CD4-positive, alpha-beta T cell treated with Interleukin-12 subunit alpha and Interleukin-12 subunit beta, for 1 hour (primary cell): ENCODE measurements around the gene LCNL1.
"Not testable (repeated sequence)": the region's sequence is repeated elsewhere in the genome, so short reads cannot be mapped to it uniquely, and the experiment has no call there.

ENCODE experiments used
- DNase-seq: peaks from one replicate; pipeline ENCODE4 v3.0.0-alpha.2; 2020

LCNL1 gene

DNA sequence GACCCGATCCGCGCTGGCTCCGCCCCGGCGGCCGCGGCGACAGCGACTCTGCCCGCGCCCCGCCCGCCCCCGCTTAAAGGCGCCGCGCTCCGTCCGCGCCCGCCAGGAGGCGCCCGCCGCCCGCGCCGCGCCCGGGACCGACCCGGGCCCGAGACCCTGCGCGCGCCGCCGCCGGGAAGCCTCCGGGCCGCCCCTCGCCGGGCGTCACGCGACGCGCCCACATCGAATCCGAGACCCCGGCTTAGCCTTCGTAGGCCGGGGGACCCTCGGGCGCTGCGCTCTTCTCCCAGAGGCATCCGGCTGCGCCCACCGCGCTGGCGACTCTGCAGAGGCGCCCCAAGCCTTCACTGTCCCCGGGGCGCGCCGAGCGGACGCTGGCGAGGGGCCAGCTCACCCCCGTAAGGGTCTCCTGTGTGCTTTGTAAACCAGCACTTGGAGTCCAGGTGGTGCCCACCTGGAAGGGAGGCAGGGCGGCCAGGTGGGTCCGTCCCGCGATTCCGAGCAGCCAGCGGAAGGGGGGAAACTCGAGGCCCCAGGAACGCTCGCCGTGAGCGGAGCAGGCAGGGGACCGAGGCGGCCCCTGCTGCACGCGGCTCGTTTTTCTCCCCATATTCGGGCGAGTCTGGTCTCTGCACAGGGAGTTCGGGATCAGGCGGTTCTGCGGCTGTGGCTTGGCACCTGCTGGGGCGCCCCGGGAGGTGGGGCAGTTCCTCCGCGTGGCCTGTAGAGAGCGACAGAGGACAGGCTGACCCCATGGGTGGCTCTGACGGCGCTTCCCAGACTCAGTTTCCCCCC is 45.7 kb downstream of the LCNL1 start:
- DNase-seq = peak; percentile 81

DNA sequence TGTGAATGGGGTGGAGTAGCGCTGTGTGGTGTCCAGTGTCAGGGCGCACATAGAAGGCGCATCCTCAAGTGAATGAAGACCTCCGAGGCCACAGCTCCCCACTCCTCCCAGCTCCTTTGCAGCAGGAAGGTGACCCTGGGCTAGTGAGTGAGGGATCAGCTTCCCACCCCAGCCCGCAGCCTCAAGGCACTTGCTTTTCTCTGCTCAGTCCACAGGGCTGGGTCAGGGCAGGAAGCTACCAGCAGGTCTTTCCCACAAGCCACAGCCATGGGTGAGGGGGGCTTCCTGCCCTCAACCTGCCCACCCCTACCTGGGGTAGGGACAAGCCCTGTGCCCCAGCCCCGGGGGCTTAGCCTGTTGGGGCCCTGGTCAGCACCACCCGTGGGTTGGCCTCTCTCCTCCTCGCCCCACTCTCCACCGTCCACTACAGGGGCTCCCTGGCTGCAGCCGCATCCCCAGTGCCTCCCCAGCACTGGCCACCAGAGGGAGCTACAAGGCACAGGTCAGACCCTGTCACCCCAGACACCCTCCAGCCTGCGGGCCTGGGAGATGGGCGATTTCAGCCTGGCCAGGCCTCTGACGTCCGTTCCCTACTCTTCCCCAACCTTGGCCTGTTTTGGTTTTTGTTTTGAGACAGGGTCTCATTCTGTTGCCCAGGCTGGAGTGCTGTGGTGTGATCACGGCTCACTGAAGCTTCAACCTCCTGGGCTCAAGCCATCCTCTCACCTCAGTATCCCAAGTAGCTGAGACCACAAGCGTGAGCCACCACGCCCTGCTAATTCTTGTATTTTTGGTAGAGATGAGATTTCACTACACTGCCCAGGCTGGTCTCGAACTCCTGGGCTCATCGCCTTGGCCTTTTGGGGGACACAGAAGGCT is 46.5 kb downstream of the LCNL1 start:
- peak; percentile 71 for DNase-seq

DNA sequence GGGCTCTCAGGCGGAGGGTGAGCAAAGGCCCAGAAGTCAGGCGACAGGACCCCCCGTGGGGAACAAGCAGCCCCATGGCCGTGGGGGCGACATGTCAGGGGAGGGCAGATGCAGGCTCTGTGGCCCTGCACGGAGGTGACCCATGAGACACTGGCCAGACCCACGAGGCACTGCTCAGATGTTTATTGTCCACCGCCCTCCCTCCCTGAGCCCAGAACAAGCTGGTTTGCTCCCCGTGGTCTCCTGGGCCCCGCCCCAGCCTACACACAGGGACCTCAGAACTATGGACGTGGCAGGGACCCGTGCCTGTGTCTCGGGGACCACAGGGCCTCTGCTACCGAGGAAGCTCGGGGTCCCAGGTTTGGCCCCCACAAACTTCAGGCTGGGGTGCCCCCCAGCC is 47.2 kb downstream of the LCNL1 start:
- DNase-seq = no peak

DNA sequence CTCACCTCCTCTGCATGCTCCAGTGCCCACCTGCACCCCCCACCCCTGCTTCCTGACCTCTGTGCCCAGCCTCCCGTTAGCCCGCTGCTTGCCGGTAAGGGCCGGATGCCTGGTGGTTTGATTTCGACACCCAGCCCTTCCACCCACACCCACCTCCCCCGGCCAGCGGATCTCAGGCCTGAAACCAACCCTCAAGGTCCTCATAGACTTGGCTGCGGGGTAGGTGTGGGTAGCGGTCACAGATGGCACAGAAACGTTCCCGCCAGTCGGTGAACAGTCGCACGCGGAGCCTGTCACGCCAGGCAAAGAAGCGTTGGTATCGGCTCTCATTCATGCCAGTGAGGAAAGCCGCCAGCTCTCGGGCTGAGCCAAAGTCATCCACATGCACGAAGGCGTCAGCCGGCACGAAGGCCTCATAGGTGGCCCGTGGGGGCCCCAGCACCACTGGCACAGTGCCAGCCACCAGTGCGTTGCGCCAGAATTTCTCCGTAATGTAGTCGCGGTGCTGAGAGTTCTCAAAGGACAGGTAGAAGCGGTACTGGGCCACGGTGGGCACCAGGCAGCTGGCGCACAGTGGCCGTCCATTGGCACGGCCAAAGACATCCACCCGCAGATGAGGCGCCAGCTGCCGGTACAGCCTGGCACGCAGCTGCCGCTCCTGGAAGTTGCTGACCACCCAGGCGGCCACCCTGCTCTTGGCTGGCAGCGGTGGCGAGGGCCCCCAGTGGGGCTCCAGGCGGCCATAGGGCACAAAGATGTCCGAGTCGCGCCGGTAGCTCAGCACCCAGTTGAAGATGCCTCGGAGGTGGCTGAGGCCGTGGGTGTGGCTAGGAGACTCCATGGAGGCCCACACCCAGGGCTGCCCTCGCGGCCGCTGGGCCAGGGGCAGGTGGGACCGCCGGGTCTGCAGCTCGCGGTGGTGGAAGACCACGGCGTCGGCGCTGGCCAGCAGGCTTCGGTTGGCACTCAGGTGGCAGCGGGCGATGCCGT is 48.0 kb downstream of the LCNL1 start:
- peak; percentile 52 for DNase-seq

DNA sequence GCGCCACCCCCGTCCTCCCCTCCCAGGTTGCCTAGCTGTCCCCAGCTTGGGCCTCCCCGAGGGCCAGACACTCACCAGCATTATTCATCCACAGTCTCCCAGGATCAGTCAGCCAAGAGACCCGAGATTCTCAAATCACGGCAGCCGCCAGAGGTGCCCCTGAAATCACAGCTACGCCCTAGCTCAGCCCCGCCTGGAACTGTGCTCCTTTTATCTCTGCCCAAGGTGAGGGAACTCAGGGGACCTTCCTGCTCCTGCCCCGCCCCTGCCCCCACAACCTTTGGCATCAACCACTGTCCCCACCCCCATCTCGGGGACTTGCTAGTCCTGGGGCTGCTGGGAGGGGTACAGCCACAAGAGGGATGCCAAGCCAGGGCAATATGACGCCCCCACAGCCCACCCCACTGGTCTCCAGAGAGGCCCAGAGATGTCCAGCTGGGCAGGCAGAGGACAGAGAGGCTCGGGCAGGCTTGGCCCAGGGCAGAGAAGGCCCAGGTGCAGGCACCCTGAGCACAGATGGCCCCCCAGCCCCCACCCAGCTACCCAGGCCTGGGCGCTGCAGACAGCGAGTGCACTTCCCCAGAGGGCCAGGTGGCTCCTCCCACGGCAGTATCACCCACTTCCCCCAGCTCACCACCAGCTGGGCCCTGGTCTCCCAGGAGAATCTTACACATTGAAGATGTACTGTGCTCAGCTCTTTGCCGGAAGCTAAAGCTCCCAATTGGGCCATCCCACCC is 49.3 kb downstream of the LCNL1 start, which contains the start of gene FUT7:
TSS of gene FUT7 (minus strand) at position 185 of the 737 bp plus-strand sequence. CDS start at position 88, 97 bp downstream.
- peak; percentile 49 for DNase-seq

DNA sequence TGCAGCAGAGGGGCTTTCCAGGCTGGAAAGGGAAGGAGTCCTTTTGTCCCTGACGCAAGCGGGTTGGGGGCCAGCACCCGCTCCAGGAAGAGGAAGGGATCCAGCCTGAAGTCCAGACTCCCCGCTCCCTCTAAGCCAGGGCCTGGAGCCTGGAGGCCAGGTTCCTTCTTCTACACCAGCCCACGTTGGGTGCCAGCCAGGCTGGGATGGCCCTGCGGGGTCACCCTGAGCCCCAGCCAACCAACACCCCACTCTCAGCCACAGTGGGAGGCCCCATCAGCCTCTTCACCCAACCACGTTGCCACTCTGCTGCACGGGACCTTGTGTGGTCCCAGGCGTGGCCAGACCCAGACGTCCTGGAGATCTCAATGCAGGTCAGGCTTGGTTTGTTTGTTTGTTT is 50.1 kb downstream of the LCNL1 start:
- DNase-seq = peak; percentile 35

DNA sequence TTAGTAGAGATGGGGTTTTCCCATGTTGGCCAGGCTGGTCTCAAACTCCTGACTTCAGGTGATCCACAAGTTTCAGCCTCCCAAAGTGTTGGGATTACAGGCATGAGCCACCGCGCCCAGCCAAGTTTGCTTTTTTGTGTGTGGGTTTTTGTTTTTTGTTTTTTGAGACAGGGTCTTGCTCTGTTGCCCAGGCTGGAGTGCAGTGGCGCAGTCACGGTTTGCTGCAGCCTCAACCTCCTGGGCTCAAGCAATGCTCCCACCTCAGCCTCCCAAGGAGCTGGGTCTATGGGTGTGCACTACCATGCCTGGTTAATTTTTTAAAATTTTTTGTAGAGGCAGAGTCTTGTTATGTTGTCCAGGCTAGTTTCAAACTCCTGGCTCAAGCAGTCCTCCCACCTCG is 50.7 kb downstream of the LCNL1 start:
- not testable (repeated sequence) for DNase-seq

DNA sequence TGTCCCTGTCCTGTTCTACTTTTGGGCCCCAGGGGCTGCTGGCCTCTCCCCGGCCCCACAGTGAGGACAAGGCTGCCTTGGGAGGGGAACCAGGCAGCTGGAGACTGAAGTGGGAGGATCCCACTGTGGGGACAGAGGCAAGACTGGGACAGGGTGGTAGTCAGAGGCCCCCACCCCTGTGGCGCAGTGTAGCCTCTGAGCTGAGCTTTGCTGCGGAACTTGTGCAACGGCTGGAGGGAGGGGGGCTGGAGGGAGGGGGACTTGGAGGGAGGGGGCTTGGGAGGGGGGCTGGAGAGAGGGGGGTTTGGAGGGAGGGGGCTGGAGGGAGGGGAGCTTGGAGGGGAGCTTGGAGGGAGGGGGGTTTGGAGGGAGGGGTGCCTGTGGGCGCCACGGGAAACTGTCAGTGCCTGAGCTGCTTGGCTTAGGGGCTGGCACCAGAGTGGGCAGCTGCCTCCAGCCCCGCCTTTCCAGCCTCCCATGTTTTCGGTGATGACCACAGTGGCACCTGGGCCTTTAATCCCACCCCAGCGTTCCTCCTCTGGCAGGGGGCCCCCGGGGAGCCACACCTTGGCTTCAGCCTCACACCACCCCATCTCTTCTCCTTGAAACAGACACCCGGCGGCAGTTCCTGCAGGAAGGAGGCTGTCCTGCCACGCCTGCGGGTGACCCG is 51.4 kb downstream of the LCNL1 start:
- no peak for DNase-seq

DNA sequence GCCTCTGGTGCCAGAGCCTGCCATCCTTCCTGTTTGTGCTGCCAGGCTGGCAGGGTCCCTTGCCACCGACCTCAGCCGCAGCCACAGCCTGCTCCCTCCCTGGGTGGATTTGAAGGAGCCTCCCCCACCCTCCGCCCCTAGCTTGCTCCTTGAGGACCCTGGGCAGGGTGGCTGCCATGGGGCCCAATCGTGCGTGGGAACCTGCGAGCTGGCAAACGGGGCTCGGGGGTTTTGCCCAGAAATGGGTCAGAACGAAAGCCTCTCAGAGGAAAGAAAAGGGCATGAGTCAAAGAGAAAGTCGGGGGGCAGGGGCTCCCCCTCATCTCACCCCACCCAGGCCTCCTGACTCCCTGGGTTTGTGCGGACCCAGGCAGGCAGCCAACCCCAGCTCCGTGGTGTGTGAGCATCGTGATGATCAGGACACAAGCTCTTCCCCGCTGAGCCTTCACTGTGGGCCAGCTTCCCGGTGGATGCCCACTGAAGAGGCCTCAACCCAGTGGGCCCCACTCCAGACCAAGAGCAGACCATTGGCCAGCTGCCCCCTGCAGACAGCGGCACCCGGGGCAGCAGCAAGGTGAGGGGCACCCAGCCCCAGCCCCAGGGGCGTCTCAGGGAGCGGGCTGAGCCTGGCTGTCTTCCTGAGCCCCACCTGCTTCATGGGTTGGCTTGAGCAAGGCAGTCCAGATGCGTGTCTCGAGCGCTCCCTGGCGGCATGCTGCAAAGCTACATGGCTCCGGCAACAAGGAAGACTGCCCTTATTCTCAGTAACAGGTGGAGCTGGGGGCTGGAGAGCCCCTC is 52.1 kb downstream of the LCNL1 start:
- DNase-seq = peak; percentile 89
